ENCODE measurements around the gene BMP7. TPM values are rescaled to one million over a fixed set of nuclear protein-coding genes. Genes with fewer than 3 reads are reported as not detected.

Gene BMP7
- total and polyA plus RNA-seq, 9 of the 15 experiments (the other 6 are each of a cell fraction or from before 2014, with no cell fraction given) = 0.18 TPM; not detected in 8

- DNase-seq (ENCODE audit: extremely low read depth in 1 of 4, low spot score in 3 of 4) (no peak), FAIRE-seq (no peak), ATAC-seq (no peak)
- no peak overlapping the region for H2AFZ ChIP-seq (ENCODE audit: low read depth, low read length)
- no peaks in the 10 kb centered on the region for H3K36me3 ChIP-seq (ENCODE audit: control insufficient read depth, insufficient read depth, low read length)
- CTCF ChIA-PET (ENCODE audit: low intra/inter-chr PET ratio) = no interaction called here
- no peak overlapping the region for H3K9ac ChIP-seq (ENCODE audit: insufficient read depth in 1 of 2, low read depth in 2 of 2, low read length in 2 of 2)
- H3K27me3 ChIP-seq (ENCODE audit: control insufficient read depth in 2 of 2, insufficient read depth in 2 of 2, low read length in 2 of 2) = peaks cover 50 to 79% of the 10 kb centered on the region in 2 experiments
- H3K27ac ChIP-seq (ENCODE audit: extremely low read depth, low read depth, low read length) = no peak overlapping the region
- no TSS peak for BruUV-seq (replicated peaks)
- H3K4me1 ChIP-seq (replicated peaks in 1 of 2; ENCODE audit: control insufficient read depth in 2 of 2, insufficient read depth in 2 of 2, low read length in 2 of 2) = no peaks in the 10 kb centered on the region
- no peaks in the 10 kb centered on the region for H3K79me2 ChIP-seq (ENCODE audit: control insufficient read depth, insufficient read depth, low read length)
- no peaks in the 10 kb centered on the region for H4K20me1 ChIP-seq (replicated peaks; ENCODE audit: control insufficient read depth, insufficient read depth, low read length)
- intact Hi-C loops (cut with micrococcal nuclease) (no loop called here), in situ Hi-C loops (cut with MboI) (no loop called here)
- POLR2A ChIA-PET = interaction anchor here (0.6 kb wide), 1 partner anchor 152 kb away, joined by 3 read pairs; no protein-coding TSS in a partner anchor
- H3K9me3 ChIP-seq (replicated peaks; ENCODE audit: control insufficient read depth, insufficient read depth, low read depth, low read length) = no peaks in the 10 kb centered on the region
- WGBS (ENCODE audit: insufficient coverage, low coverage, missing lambda C conversion rate) = 0% methylated on average over 10 of the region's 10 CpGs
- H3K4me2 ChIP-seq (ENCODE audit: insufficient read depth, low read length) = no peak overlapping the region
- H3K4me3 ChIP-seq = no peak overlapping the region
- no peak for TF ChIP-seq MLLT1 (IDR thresholded peaks at IDR 0.05)
- TF ChIP-seq NR2C2 (CRISPR knock-in tag; IDR thresholded peaks at IDR 0.05) = no peak
- TF ChIP-seq NR2C2 (tag; IDR thresholded peaks at IDR 0.05) = no peak
- TF ChIP-seq SMC3 (conservative IDR thresholded peaks at IDR 0.05; ENCODE audit: insufficient read depth, low read depth, low read length) = no peak
- TF ChIP-seq HNRNPL (IDR thresholded peaks at IDR 0.05; ENCODE audit: low read depth, low read length) = no peak
- no peak for TF ChIP-seq HNRNPK (IDR thresholded peaks at IDR 0.05; ENCODE audit: low read depth, low read length, poor library complexity, severe bottlenecking)
- no peak for TF ChIP-seq ZBTB5 (IDR thresholded peaks at IDR 0.05)
- no peaks in the 10 kb centered on the region for H3K9me1 ChIP-seq (ENCODE audit: control insufficient read depth, insufficient read depth, low read length)
These were observed 137.1 kb downstream of the BMP7 start for GRCh38 chr20:57129303-57129702.

Measured in K562 (cell line).